H1 (cell line): ENCODE results near the gene MAP4K4. TPM values are rescaled to one million over a fixed set of nuclear protein-coding genes. Genes with fewer than 3 reads are reported as not detected.

ENCODE experiments used
- CTCF ChIA-PET: fragments of 300-600 bp; sonication (Branson Sonifier 250); formaldehyde crosslinking; loops from one replicate; lab custom pipeline; 2021; ENCODE audit not compliant: partially characterized antibody; lab: Charles Lee
- POLR2A ChIA-PET: fragments of 300-600 bp; sonication (Branson Sonifier 250); formaldehyde crosslinking; loops from one replicate; lab custom pipeline; 2021; ENCODE audit warnings: inconsistent platforms; ENCODE audit not compliant: partially characterized antibody; lab: Charles Lee
- DNase-seq, 2 experiments: peaks; one replicate each; pipeline versions ENCODE4 v3.0.0 to v3.0.0-alpha.2; 2010 to 2022; ENCODE audit warnings: low spot score in 2 of 2, low read depth in 1 of 2, mixed read lengths in 1 of 2
- FAIRE-seq: peaks from 2 replicates; lab custom pipeline; 2011; peaks lifted over from hg19 to GRCh38; lab: Jason Lieb, UNC
- H2AFZ ChIP-seq: 2 replicates; pipeline ENCODE4 v1.8.1; 2012; ENCODE audit warnings: low read length, inconsistent platforms
- H2AK5ac ChIP-seq: 2 replicates; pipeline ENCODE4 v1.6.1; 2013; ENCODE audit warnings: low read depth, low read length
- H2BK120ac ChIP-seq: replicated peaks from 2 replicates; pipeline ENCODE3; 2013; ENCODE audit warnings: low read depth, low read length, inconsistent platforms
- H2BK12ac ChIP-seq: 2 replicates; pipeline ENCODE4 v1.6.1; 2013; ENCODE audit warnings: low read depth, low read length
- H2BK15ac ChIP-seq: 2 replicates; pipeline ENCODE4 v1.6.1; 2013; ENCODE audit warnings: low read length
- H2BK20ac ChIP-seq: 2 replicates; pipeline ENCODE4 v1.6.1; 2013; ENCODE audit warnings: low read length
- H2BK5ac ChIP-seq: 2 replicates; pipeline ENCODE4 v1.6.1; 2013; ENCODE audit warnings: low read depth, low read length
- H3K14ac ChIP-seq: 2 replicates; pipeline ENCODE4 v1.6.1; 2013; ENCODE audit warnings: inconsistent platforms; ENCODE audit not compliant: insufficient read length
- H3K18ac ChIP-seq: 2 replicates; pipeline ENCODE4 v1.6.1; 2013; ENCODE audit warnings: low read length; ENCODE audit errors: extremely low read depth
- H3K23ac ChIP-seq: 2 replicates; pipeline ENCODE4 v1.6.1; 2013; ENCODE audit warnings: inconsistent platforms; ENCODE audit not compliant: insufficient read length
- H3K23me2 ChIP-seq: 2 replicates; pipeline ENCODE4 v1.6.1; 2013; ENCODE audit warnings: low read depth, low read length
- H3K27ac ChIP-seq: 2 replicates; pipeline ENCODE4 v1.6.1; 2011; ENCODE audit warnings: low read depth, low read length, inconsistent platforms
- H3K27me3 ChIP-seq, 4 experiments: replicated peaks in 1 of 4; 1 replicate in 1 of 4; 2 replicates in 3 of 4; pipeline versions ENCODE4 v1.6.1 to v1.8.1; 2011 to 2013; ENCODE audit warnings: low read length in 3 of 4, mild to moderate bottlenecking in 3 of 4, inconsistent platforms in 2 of 4, mixed read lengths in 2 of 4, moderate library complexity in 1 of 4; ENCODE audit not compliant: control insufficient read depth in 3 of 4, insufficient read depth in 3 of 4; ENCODE audit errors: extremely low read depth in 1 of 4
- H3K36me3 ChIP-seq, 4 experiments: 2 replicates each; pipeline versions ENCODE4 v1.6.1 to v1.8.1; 2011 to 2013; ENCODE audit warnings: mild to moderate bottlenecking in 4 of 4, low read length in 3 of 4, moderate library complexity in 2 of 4, control low read depth in 1 of 4, inconsistent platforms in 1 of 4; ENCODE audit not compliant: insufficient read depth in 4 of 4, control insufficient read depth in 2 of 4
- H3K4ac ChIP-seq: replicated peaks from 2 replicates; pipeline ENCODE3; 2013; ENCODE audit warnings: low read length, low read depth, mixed read lengths, inconsistent platforms; ENCODE audit not compliant: insufficient read length
- H3K4me1 ChIP-seq, 4 experiments: replicated peaks in 1 of 4; 1 replicate in 1 of 4; 2 replicates in 3 of 4; pipeline versions ENCODE4 v1.6.1 to v1.8.1; 2011 to 2013; ENCODE audit warnings: low read length in 3 of 4, inconsistent platforms in 2 of 4, mixed read lengths in 1 of 4; ENCODE audit not compliant: insufficient read depth in 4 of 4, control insufficient read depth in 3 of 4
- H3K4me2 ChIP-seq, 2 experiments: 2 replicates each; pipeline versions ENCODE4 v1.6.1 to v1.8.1; 2011 to 2013; ENCODE audit warnings: low read depth in 2 of 2, low read length in 2 of 2, control low read depth in 1 of 2, inconsistent platforms in 1 of 2, mild to moderate bottlenecking in 1 of 2; ENCODE audit not compliant: insufficient read depth in 1 of 2
- H3K4me3 ChIP-seq, 4 experiments: fragments of 200-600, 300-600 bp in 1 of 4; sonication (generic), shearing (Covaris generic), sonication (Bioruptor Twin) in 1 of 4; 2 replicates each; pipeline versions ENCODE4 v1.5.1 to v1.8.1; 2011 to 2016; ENCODE audit warnings: low read length in 4 of 4, low read depth in 3 of 4, control low read depth in 2 of 4, inconsistent platforms in 2 of 4, mild to moderate bottlenecking in 2 of 4, mixed read lengths in 1 of 4, moderate library complexity in 1 of 4; ENCODE audit not compliant: insufficient read depth in 2 of 4; ENCODE audit errors: extremely low read depth in 1 of 4
- H3K56ac ChIP-seq: replicated peaks from 2 replicates; pipeline ENCODE3; 2013; ENCODE audit warnings: low read depth, mild to moderate bottlenecking, mixed read lengths, low read length, inconsistent platforms; ENCODE audit not compliant: insufficient read length
- H3K79me1 ChIP-seq: 2 replicates; pipeline ENCODE4 v1.6.1; 2013; ENCODE audit warnings: low read depth, low read length, control low read depth
- H3K79me2 ChIP-seq, 2 experiments: 2 replicates each; pipeline versions ENCODE4 v1.6.1 to v1.8.1; 2012 to 2013; ENCODE audit warnings: low read length in 2 of 2, mild to moderate bottlenecking in 2 of 2, inconsistent platforms in 1 of 2; ENCODE audit not compliant: insufficient read depth in 2 of 2, control insufficient read depth in 1 of 2
- H3K9ac ChIP-seq, 4 experiments: replicated peaks in 1 of 4; 1 replicate in 1 of 4; 2 replicates in 3 of 4; pipeline versions ENCODE4 v1.6.1 to v1.8.1; 2011 to 2013; ENCODE audit warnings: low read depth in 3 of 4, low read length in 3 of 4, control low read depth in 2 of 4, mild to moderate bottlenecking in 2 of 4, moderate library complexity in 2 of 4, inconsistent platforms in 1 of 4; ENCODE audit errors: extremely low read depth in 1 of 4
- H3K9me3 ChIP-seq, 2 experiments: 2 replicates each; pipeline versions ENCODE4 v1.6.1 to v1.8.1; 2012 to 2013; ENCODE audit warnings: mild to moderate bottlenecking in 2 of 2, moderate library complexity in 2 of 2, control low read depth in 1 of 2, inconsistent platforms in 1 of 2, low read depth in 1 of 2, low read length in 1 of 2, mixed read lengths in 1 of 2; ENCODE audit not compliant: insufficient read depth in 2 of 2
- H4K20me1 ChIP-seq, 2 experiments: replicated peaks in 1 of 2; 2 replicates each; pipeline versions ENCODE3 to v1.8.1; 2011 to 2013; ENCODE audit warnings: inconsistent platforms in 2 of 2, low read length in 2 of 2, mild to moderate bottlenecking in 1 of 2; ENCODE audit not compliant: insufficient read depth in 2 of 2, control insufficient read depth in 1 of 2
- H4K5ac ChIP-seq: 2 replicates; pipeline ENCODE4 v1.6.1; 2013; ENCODE audit warnings: low read length, low read depth, mixed read lengths, inconsistent platforms; ENCODE audit not compliant: insufficient read length
- H4K8ac ChIP-seq: 2 replicates; pipeline ENCODE4 v1.8.0; 2013; ENCODE audit warnings: mild to moderate bottlenecking, moderate library complexity, low read length, inconsistent platforms; ENCODE audit not compliant: insufficient read depth; ENCODE audit errors: extremely low read depth
- H4K91ac ChIP-seq: replicated peaks from 2 replicates; pipeline ENCODE3; 2013; ENCODE audit warnings: low read length, mixed read lengths, inconsistent platforms; ENCODE audit not compliant: insufficient read length
- BACH1 ChIP-seq: IDR thresholded peaks from 2 replicates; pipeline ENCODE4 v1.6.1; 2012; ENCODE audit warnings: low read length, improper control_type of control experiment
- EGR1 ChIP-seq: IDR thresholded peaks from 2 replicates; pipeline ENCODE4 v1.6.1; 2011; ENCODE audit warnings: low read depth, low read length, borderline replicate concordance
- GTF2F1 ChIP-seq: IDR thresholded peaks from 2 replicates; pipeline ENCODE4 v1.6.1; 2012; ENCODE audit warnings: low read depth, low read length, improper control_type of control experiment, borderline replicate concordance
- HDAC6 ChIP-seq: IDR thresholded peaks from one replicate; pipeline ENCODE4 v1.7.1; 2012; ENCODE audit warnings: low read depth, mild to moderate bottlenecking, inconsistent platforms, low read length, moderate library complexity
- JUN ChIP-seq: IDR thresholded peaks from 2 replicates; pipeline ENCODE4 v1.6.1; 2011; ENCODE audit warnings: low read depth, mild to moderate bottlenecking, improper control_type of control experiment, low read length
- KDM1A ChIP-seq: fragments of 200-600, 300-600 bp; sonication (generic); IDR thresholded peaks from 2 replicates; pipeline ENCODE4 v1.7.1; 2016; ENCODE audit warnings: mild to moderate bottlenecking, low read length, borderline replicate concordance
- POLR2A ChIP-seq, 2 experiments: IDR thresholded peaks; 1 replicate in 1 of 2; 2 replicates in 1 of 2; pipeline ENCODE4 v1.6.1; 2011; ENCODE audit warnings: low read depth in 2 of 2, low read length in 2 of 2, mild to moderate bottlenecking in 2 of 2; ENCODE audit errors: control extremely low read depth in 1 of 2
- RBBP5 ChIP-seq: IDR thresholded peaks from 2 replicates; pipeline ENCODE4 v1.7.1; 2012; ENCODE audit warnings: low read depth, mild to moderate bottlenecking, inconsistent platforms, low read length, moderate library complexity, borderline replicate concordance
- RFX5 ChIP-seq: IDR thresholded peaks from 2 replicates; pipeline ENCODE4 v1.6.1; 2011; ENCODE audit warnings: low read depth, low read length, improper control_type of control experiment, borderline replicate concordance
- SIN3A ChIP-seq, 2 experiments: IDR thresholded peaks in 1 of 2; conservative IDR thresholded peaks in 1 of 2; 2 replicates each; pipeline ENCODE4 v1.6.1; 2011 to 2012; ENCODE audit warnings: low read length in 2 of 2, improper control_type of control experiment in 1 of 2, low read depth in 1 of 2, mild to moderate bottlenecking in 1 of 2
- SIRT6 ChIP-seq: IDR thresholded peaks from one replicate; pipeline ENCODE4 v1.7.1; 2012; ENCODE audit warnings: low read length, inconsistent platforms
- TBP ChIP-seq: IDR thresholded peaks from 2 replicates; pipeline ENCODE4 v1.6.1; 2011; ENCODE audit warnings: low read depth, low read length, improper control_type of control experiment
- WGBS, 2 experiments: shearing (Covaris generic) in 1 of 2; methylation state at CpG; one replicate each; pipeline versions ENCODE4 v1.1.6 to v1.1.7; 2013 to 2015; ENCODE audit warnings: low lambda C conversion rate in 2 of 2, mixed read lengths in 2 of 2, inconsistent platforms in 1 of 2, low coverage in 1 of 2, missing lambda C conversion rate in 1 of 2; ENCODE audit not compliant: insufficient replicate concordance in 2 of 2, insufficient coverage in 1 of 2, insufficient read length in 1 of 2; ENCODE audit errors: extremely low coverage in 1 of 2, missing lambda C conversion rate in 1 of 2; 5-methylcytosine and 5-hydroxymethylcytosine counted together
- polyA plus RNA-seq, 7 experiments: library from polyadenylated mRNA; depleted of rRNA in 3 of 7; stranded (reverse) in 5 of 7; unstranded in 2 of 7; fragments of >200 nt in 5 of 7; fragments of 200-250 nt in 2 of 7; gene quantifications; 1 replicate in 5 of 7; 2 replicates in 1 of 7; 4 replicates in 1 of 7; pipeline versions ENCODE4 v1.2.1 to v1.2.3, GENCODE V29; 2011 to 2013; ENCODE audit warnings: missing spikeins in 2 of 7, mixed read lengths in 2 of 7
- total RNA-seq: library from RNA; stranded (reverse); fragmentation: NEBNext Ultra II Directional; extraction: Animal tissue kit (Norgen Biotek cat#: 25700); gene quantifications from 2 replicates; pipeline ENCODE4 v1.2.1, GENCODE V29; 2021
- TF ChIP-seq, protein P1 (sequence below): IDR thresholded peaks from 2 replicates; pipeline ENCODE4 v1.6.1; 2011; ENCODE audit warnings: low read length, improper control_type of control experiment

Gene MAP4K4
- total and polyA plus RNA-seq, 2 of the 8 experiments (the other 6 are each of a cell fraction or from before 2014, with no cell fraction given): 53.2 to 138 TPM

DNA sequence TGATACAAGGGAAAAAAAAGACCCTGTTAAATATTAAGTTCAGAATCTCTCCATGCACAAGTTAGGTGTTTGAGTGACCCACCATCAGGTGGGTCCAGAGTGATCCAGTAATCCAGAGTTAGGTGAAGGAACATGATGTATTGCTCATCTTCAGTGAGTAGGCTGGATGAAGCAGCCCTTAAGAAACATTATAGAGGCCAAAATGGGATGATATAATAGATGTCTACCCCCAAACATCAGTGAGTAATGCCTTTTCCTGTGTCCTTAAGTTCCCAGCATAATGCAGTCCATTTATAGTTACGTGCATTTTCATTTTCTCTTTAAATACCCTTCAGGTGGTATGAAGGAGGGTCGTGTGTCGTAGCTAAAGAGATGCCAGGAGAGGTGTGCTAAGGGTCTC, 89.6 kb downstream of the MAP4K4 start:
- H4K8ac ChIP-seq: no peak overlapping the region
- no peak overlapping the region for H3K18ac ChIP-seq
- peaks cover 11 to 13% of the 10 kb centered on the region in 2 experiments for H4K20me1 ChIP-seq
- H3K4me2 ChIP-seq: no peak overlapping the region
- H3K4me3 ChIP-seq: no peak overlapping the region
- no peaks in the 10 kb centered on the region for H3K27me3 ChIP-seq
- no peak overlapping the region for H4K5ac ChIP-seq
- 90% methylated on average over 3 of the region's 3 CpGs; no CpG with 5 or more reads in 1 of the 2 experiments for WGBS, 2 experiments
- no peaks in the 10 kb centered on the region for H3K23me2 ChIP-seq
- H3K79me2 ChIP-seq: peaks cover 20 to 92% of the 10 kb centered on the region in 2 experiments
- DNase-seq: no peak
- H3K23ac ChIP-seq: no peak overlapping the region
- no peak overlapping the region for H2BK20ac ChIP-seq
- no peak overlapping the region for H4K91ac ChIP-seq
- H2BK12ac ChIP-seq: no peak overlapping the region
- no peak overlapping the region for H3K14ac ChIP-seq
- no peak overlapping the region for H3K4ac ChIP-seq
- no peak overlapping the region for H2BK15ac ChIP-seq
- H3K9ac ChIP-seq: no peak overlapping the region
- no peak overlapping the region for H3K27ac ChIP-seq
- H3K56ac ChIP-seq: no peak overlapping the region
- ChIA-PET POLR2A (no interaction called here), CTCF (interaction anchor here (0.8 to 1.6 kb wide), 3 partner anchors 9 to 96 kb away, joined by 3 to 6 read pairs (median 4); no protein-coding TSS in a partner anchor)
- peaks cover 13% of the 10 kb centered on the region for H3K79me1 ChIP-seq
- no peak overlapping the region for H2AFZ ChIP-seq
- no peaks in the 10 kb centered on the region; a peak in 2 of 8 replicates for H3K36me3 ChIP-seq
- H2BK5ac ChIP-seq: no peak overlapping the region
- H3K4me1 ChIP-seq: peaks cover 0 to 5% (median 0%) of the 10 kb centered on the region in 4 experiments; a peak in 2 of 7 replicates
- no peaks in the 10 kb centered on the region for H3K9me3 ChIP-seq
- no peak for FAIRE-seq
- H2AK5ac ChIP-seq: no peak overlapping the region
- H2BK120ac ChIP-seq: no peak overlapping the region
- no peak for TF ChIP-seq GTF2F1
- TF ChIP-seq, protein P1, sequence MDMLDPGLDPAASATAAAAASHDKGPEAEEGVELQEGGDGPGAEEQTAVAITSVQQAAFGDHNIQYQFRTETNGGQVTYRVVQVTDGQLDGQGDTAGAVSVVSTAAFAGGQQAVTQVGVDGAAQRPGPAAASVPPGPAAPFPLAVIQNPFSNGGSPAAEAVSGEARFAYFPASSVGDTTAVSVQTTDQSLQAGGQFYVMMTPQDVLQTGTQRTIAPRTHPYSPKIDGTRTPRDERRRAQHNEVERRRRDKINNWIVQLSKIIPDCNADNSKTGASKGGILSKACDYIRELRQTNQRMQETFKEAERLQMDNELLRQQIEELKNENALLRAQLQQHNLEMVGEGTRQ: no peak
- no peak for TF ChIP-seq KDM1A
- no peak for TF ChIP-seq HDAC6
- no peak for TF ChIP-seq SIRT6
- TF ChIP-seq RFX5: no peak
- TF ChIP-seq BACH1: no peak
- TF ChIP-seq JUN: no peak
- no peak for TF ChIP-seq EGR1
- TF ChIP-seq SIN3A (conservative IDR thresholded peaks at IDR 0.05 in 1 of 2, IDR thresholded peaks at IDR 0.05 in 1 of 2; ENCODE audit: low read depth in 1 of 2, low read length in 2 of 2): no peak
- TF ChIP-seq RBBP5: no peak
- no peak for TF ChIP-seq POLR2A (IDR thresholded peaks at IDR 0.05; ENCODE audit: control extremely low read depth in 1 of 2, low read depth in 2 of 2, low read length in 2 of 2)
- TF ChIP-seq TBP: no peak
